GM23338 (cell line): Measurements from ENCODE around the gene TXNDC2. TPM values are rescaled to one million over a fixed set of nuclear protein-coding genes. Genes with fewer than 3 reads are reported as not detected.

ENCODE experiments used
- ATAC-seq: fragments of 200-7000 bp; cut with Tn5 transposase; 3 replicates; pipeline ENCODE4 v1.9.1; 2020
- DNase-seq: peaks from one replicate; pipeline ENCODE4 v3.0.0-alpha.2; 2015; ENCODE audit warnings: low spot score
- H2AFZ ChIP-seq: fragments of 200-600 bp; sonication (generic); 2 replicates; pipeline ENCODE4 v1.8.0; 2016; ENCODE audit warnings: antibody characterized with exemption, mild to moderate bottlenecking, moderate library complexity
- H3F3A ChIP-seq: fragments of 200-600 bp; sonication (generic); replicated peaks from 2 replicates; pipeline ENCODE4 v1.8.0; 2017; ENCODE audit warnings: antibody characterized with exemption, mixed run types, low read depth
- H3K27ac ChIP-seq: fragments of 200-600 bp; sonication (generic); 2 replicates; pipeline ENCODE4 v1.6.1; 2016; ENCODE audit warnings: low read depth
- H3K27me3 ChIP-seq: fragments of 200-600 bp; sonication (generic); 2 replicates; pipeline ENCODE4 v1.8.0; 2016; ENCODE audit warnings: mild to moderate bottlenecking, mixed run types, moderate library complexity; ENCODE audit not compliant: insufficient read depth
- H3K36me3 ChIP-seq: fragments of 200-600 bp; sonication (generic); 2 replicates; pipeline ENCODE4 v1.8.0; 2016; ENCODE audit warnings: mild to moderate bottlenecking; ENCODE audit not compliant: insufficient read depth
- H3K4me1 ChIP-seq: fragments of 200-600 bp; sonication (generic); 2 replicates; pipeline ENCODE4 v1.8.0; 2016; ENCODE audit warnings: mild to moderate bottlenecking, moderate library complexity; ENCODE audit not compliant: insufficient read depth
- H3K4me2 ChIP-seq: fragments of 200-600 bp; sonication (generic); 2 replicates; pipeline ENCODE4 v1.7.1; 2017; ENCODE audit warnings: mixed run types
- H3K4me3 ChIP-seq: fragments of 200-600 bp; sonication (generic); 2 replicates; pipeline ENCODE4 v1.6.1; 2016; ENCODE audit warnings: mixed run types
- H3K79me2 ChIP-seq: fragments of 200-600 bp; sonication (generic); replicated peaks from 2 replicates; pipeline ENCODE4 v1.8.0; 2017; ENCODE audit warnings: mild to moderate bottlenecking; ENCODE audit not compliant: insufficient read depth
- H3K9me2 ChIP-seq: fragments of 200-600 bp; sonication (generic); 2 replicates; pipeline ENCODE4 v1.8.0; 2017; ENCODE audit not compliant: insufficient read depth
- H4K20me1 ChIP-seq: fragments of 200-600 bp; sonication (generic); replicated peaks from 2 replicates; pipeline ENCODE4 v1.8.0; 2017; ENCODE audit warnings: mild to moderate bottlenecking; ENCODE audit not compliant: insufficient read depth
- H3K27ac Mint-ChIP-seq: 2 replicates; pipeline ENCODE4 v1.8.0; 2020; ENCODE audit warnings: inconsistent platforms, mild to moderate bottlenecking, moderate library complexity, mixed read lengths
- H3K27me3 Mint-ChIP-seq: 3 replicates; pipeline ENCODE4 v1.8.0; 2022; ENCODE audit warnings: low read depth, mild to moderate bottlenecking, moderate library complexity, mixed read lengths, inconsistent platforms; ENCODE audit not compliant: insufficient read depth, poor library complexity
- H3K36me3 Mint-ChIP-seq: 3 replicates; pipeline ENCODE4 v1.8.0; 2021; ENCODE audit warnings: low read depth, mild to moderate bottlenecking, inconsistent platforms, moderate library complexity, mixed read lengths
- H3K4me1 Mint-ChIP-seq: 3 replicates; pipeline ENCODE4 v1.8.0; 2020; ENCODE audit warnings: mild to moderate bottlenecking, inconsistent platforms, mixed read lengths
- H3K4me3 Mint-ChIP-seq: 3 replicates; pipeline ENCODE4 v1.8.0; 2021; ENCODE audit warnings: moderate library complexity, mild to moderate bottlenecking, inconsistent platforms, mixed read lengths
- H3K9me3 Mint-ChIP-seq: 3 replicates; pipeline ENCODE4 v1.8.0; 2020; ENCODE audit warnings: moderate library complexity, mild to moderate bottlenecking, inconsistent platforms, mixed read lengths
- CREB1 ChIP-seq: fragments of 250-450 bp; sonication (Bioruptor Pico); IDR thresholded peaks from 2 replicates; pipeline ENCODE4 v1.5.0; 2020; ENCODE audit warnings: low read depth, mild to moderate bottlenecking, moderate library complexity
- EZH2 ChIP-seq: fragments of 200-600 bp; sonication (generic); IDR thresholded peaks from one replicate; pipeline ENCODE4 v1.8.0; 2017; ENCODE audit warnings: antibody characterized with exemption, mild to moderate bottlenecking, low read depth; ENCODE audit not compliant: unreplicated experiment
- STAT1 ChIP-seq: IDR thresholded peaks from one replicate; pipeline ENCODE4 v1.6.1; 2016; ENCODE audit warnings: antibody characterized with exemption; ENCODE audit not compliant: unreplicated experiment
- polyA plus RNA-seq: library from polyadenylated mRNA; unstranded; fragments of >200 nt; fragmentation: Nextera tagmentation; extraction: Ambion mirVana; gene quantifications from 2 replicates; pipeline ENCODE4 v1.2.1, GENCODE V29; 2016
- total RNA-seq: library from RNA; depleted of rRNA; stranded (reverse); fragments of >200 nt; shearing (Covaris generic); gene quantifications from 2 replicates; pipeline ENCODE4 v1.2.3, GENCODE V29; 2014
- TF ChIP-seq, protein P1 (sequence below): fragments of 250-450 bp; sonication (Bioruptor Pico); IDR thresholded peaks from 2 replicates; pipeline ENCODE4 v1.5.0; 2020; ENCODE audit warnings: mild to moderate bottlenecking, moderate library complexity

Gene TXNDC2
- total and polyA plus RNA-seq, 2 experiments from 2014 or later, result 0.16 TPM; not detected in 1

DNA sequence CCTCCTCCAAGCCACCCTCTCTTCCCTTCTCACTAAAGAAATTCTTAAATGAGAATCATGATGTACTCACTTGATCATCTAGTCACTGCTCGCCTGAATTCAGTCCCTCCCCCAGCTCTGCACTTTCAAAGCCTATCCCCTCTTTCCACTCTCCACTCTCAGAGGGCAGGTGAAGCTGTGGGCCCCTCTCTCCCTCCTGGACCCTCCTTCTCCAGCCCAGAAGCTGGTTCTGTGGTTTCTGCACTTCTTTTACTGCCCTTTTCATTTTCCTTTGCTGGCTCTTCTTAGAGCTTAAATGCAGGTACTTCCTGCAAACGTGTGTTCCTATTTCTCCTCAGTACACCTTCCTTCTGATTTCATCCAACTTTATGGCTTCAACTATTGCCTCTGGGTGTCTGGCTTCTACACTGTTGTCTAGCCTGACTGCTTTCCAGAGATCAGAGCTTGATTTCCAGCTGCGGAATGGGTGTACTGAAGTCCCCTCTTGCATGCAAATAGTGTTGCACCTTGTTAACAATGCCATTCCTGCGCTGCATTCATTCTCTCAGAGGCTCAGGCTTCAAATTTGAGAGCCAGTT is 15.3 kb upstream of the TXNDC2 start:
- 0 out of 2 replicates have a peak overlapping the region, but pooled peaks have one; percentile 16 for H3K27ac ChIP-seq

More for the DNA sequence above, 15.3 kb upstream of the TXNDC2 start:
- Histone ChIP-seq H3K4me1 (peaks cover 9% of the 10 kb centered on the region), H3F3A (no peaks in the 10 kb centered on the region), H3K36me3 (peaks cover 6% of the 10 kb centered on the region; the same call in 1 of the 2 replicates), H4K20me1 (no peaks in the 10 kb centered on the region), H2AFZ (peak overlapping the region; percentile 97), H3K4me3 (no peak overlapping the region), H3K9me2 (no peaks in the 10 kb centered on the region), H3K79me2 (no peaks in the 10 kb centered on the region), H3K4me2 (peak overlapping the region; percentile 49), H3K27me3 (no peaks in the 10 kb centered on the region)
- peaks cover 17% of the 10 kb centered on the region for H3K9me3 Mint-ChIP-seq
- peaks cover 14% of the 10 kb centered on the region for H3K27me3 Mint-ChIP-seq
- TF ChIP-seq CREB1 (no peak), EZH2 (no peak), STAT1 (no peak)
- TF ChIP-seq, protein P1, sequence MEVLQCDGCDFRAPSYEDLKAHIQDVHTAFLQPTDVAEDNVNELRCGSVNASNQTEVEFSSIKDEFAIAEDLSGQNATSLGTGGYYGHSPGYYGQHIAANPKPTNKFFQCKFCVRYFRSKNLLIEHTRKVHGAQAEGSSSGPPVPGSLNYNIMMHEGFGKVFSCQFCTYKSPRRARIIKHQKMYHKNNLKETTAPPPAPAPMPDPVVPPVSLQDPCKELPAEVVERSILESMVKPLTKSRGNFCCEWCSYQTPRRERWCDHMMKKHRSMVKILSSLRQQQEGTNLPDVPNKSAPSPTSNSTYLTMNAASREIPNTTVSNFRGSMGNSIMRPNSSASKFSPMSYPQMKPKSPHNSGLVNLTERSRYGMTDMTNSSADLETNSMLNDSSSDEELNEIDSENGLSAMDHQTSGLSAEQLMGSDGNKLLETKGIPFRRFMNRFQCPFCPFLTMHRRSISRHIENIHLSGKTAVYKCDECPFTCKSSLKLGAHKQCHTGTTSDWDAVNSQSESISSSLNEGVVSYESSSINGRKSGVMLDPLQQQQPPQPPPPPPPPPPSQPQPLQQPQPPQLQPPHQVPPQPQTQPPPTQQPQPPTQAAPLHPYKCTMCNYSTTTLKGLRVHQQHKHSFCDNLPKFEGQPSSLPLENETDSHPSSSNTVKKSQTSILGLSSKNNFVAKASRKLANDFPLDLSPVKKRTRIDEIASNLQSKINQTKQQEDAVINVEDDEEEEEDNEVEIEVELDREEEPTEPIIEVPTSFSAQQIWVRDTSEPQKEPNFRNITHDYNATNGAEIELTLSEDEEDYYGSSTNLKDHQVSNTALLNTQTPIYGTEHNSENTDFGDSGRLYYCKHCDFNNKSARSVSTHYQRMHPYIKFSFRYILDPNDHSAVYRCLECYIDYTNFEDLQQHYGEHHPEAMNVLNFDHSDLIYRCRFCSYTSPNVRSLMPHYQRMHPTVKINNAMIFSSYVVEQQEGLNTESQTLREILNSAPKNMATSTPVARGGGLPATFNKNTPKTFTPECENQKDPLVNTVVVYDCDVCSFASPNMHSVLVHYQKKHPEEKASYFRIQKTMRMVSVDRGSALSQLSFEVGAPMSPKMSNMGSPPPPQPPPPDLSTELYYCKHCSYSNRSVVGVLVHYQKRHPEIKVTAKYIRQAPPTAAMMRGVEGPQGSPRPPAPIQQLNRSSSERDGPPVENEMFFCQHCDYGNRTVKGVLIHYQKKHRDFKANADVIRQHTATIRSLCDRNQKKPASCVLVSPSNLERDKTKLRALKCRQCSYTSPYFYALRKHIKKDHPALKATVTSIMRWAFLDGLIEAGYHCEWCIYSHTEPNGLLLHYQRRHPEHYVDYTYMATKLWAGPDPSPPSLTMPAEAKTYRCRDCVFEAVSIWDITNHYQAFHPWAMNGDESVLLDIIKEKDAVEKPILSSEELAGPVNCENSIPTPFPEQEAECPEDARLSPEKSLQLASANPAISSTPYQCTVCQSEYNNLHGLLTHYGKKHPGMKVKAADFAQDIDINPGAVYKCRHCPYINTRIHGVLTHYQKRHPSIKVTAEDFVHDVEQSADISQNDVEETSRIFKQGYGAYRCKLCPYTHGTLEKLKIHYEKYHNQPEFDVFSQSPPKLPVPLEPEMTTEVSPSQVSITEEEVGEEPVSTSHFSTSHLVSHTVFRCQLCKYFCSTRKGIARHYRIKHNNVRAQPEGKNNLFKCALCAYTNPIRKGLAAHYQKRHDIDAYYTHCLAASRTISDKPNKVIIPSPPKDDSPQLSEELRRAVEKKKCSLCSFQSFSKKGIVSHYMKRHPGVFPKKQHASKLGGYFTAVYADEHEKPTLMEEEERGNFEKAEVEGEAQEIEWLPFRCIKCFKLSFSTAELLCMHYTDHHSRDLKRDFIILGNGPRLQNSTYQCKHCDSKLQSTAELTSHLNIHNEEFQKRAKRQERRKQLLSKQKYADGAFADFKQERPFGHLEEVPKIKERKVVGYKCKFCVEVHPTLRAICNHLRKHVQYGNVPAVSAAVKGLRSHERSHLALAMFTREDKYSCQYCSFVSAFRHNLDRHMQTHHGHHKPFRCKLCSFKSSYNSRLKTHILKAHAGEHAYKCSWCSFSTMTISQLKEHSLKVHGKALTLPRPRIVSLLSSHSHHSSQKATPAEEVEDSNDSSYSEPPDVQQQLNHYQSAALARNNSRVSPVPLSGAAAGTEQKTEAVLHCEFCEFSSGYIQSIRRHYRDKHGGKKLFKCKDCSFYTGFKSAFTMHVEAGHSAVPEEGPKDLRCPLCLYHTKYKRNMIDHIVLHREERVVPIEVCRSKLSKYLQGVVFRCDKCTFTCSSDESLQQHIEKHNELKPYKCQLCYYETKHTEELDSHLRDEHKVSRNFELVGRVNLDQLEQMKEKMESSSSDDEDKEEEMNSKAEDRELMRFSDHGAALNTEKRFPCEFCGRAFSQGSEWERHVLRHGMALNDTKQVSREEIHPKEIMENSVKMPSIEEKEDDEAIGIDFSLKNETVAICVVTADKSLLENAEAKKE, result no peak
- peaks cover 9% of the 10 kb centered on the region for H3K36me3 Mint-ChIP-seq
- no peak for DNase-seq
- H3K4me3 Mint-ChIP-seq, result no peak overlapping the region; the same call in 2 of the 3 replicates
- ATAC-seq, result peak; percentile 53
- H3K27ac Mint-ChIP-seq, result peak overlapping the region; percentile 55
- H3K4me1 Mint-ChIP-seq, result peaks cover 26% of the 10 kb centered on the region
